HG03064 (cell line): ENCODE measurements around the gene BTAF1.

Experiments used
- ATAC-seq: cut with Tn5 transposase; IDR thresholded peaks from one replicate; pipeline ENCODE4 v1.9.1; 2021; ENCODE audit warnings: low read depth; ENCODE audit not compliant: unreplicated experiment

Gene BTAF1

GRCh38 chr10:91907914-91908336 lies 15.6 kb upstream of the BTAF1 start:
- ATAC-seq, result no peak

GRCh38 chr10:91908337-91909116 lies 15.0 kb upstream of the BTAF1 start:
- ATAC-seq, result peak; percentile 90

GRCh38 chr10:91909117-91909677 lies 14.4 kb upstream of the BTAF1 start, which contains the start of gene FGFBP3:
Gene FGFBP3, minus strand, starts transcription at chr10:91909486. Its CDS starts 517 bp downstream, at chr10:91908969.
- no peak for ATAC-seq

GRCh38 chr10:91910467-91910866 lies 13.1 kb upstream of the BTAF1 start:
- ATAC-seq, result no peak

- ATAC-seq, result no peak
Observed at GRCh38 chr10:91919651-91920050, 3.9 kb upstream of the BTAF1 start.

GRCh38 chr10:91924212-91925021 lies 847 bp downstream of the BTAF1 start:
- ATAC-seq, result peak; percentile 32

- no peak for ATAC-seq
Observed at GRCh38 chr10:91925022-91925320, 1.4 kb downstream of the BTAF1 start.

- no peak for ATAC-seq
Observed at GRCh38 chr10:91930939-91931338, 7.4 kb downstream of the BTAF1 start.

- ATAC-seq, result no peak
Observed at GRCh38 chr10:91931526-91932190, 8.1 kb downstream of the BTAF1 start.

GRCh38 chr10:91932737-91933136 lies 9.2 kb downstream of the BTAF1 start:
- ATAC-seq, result no peak

- no peak for ATAC-seq
Observed at GRCh38 chr10:91935886-91936285, 12.3 kb downstream of the BTAF1 start.

GRCh38 chr10:91939653-91940052 lies 16.1 kb downstream of the BTAF1 start:
- no peak for ATAC-seq

GRCh38 chr10:91941426-91941825 lies 17.9 kb downstream of the BTAF1 start:
- ATAC-seq, result no peak

GRCh38 chr10:91944880-91945630 lies 21.5 kb downstream of the BTAF1 start:
- ATAC-seq, result no peak

GRCh38 chr10:91953600-91954160 lies 30.1 kb downstream of the BTAF1 start:
- no peak for ATAC-seq

- ATAC-seq, result no peak
Observed at GRCh38 chr10:91955114-91955513, 31.5 kb downstream of the BTAF1 start.

GRCh38 chr10:91957091-91957490 lies 33.5 kb downstream of the BTAF1 start:
- no peak for ATAC-seq

GRCh38 chr10:91969297-91969696 lies 45.7 kb downstream of the BTAF1 start:
- no peak for ATAC-seq

GRCh38 chr10:91974960-91975359 lies 51.4 kb downstream of the BTAF1 start:
- no peak for ATAC-seq

- no peak for ATAC-seq
Observed at GRCh38 chr10:91975438-91975837, 51.9 kb downstream of the BTAF1 start.
